PFSK-1 (cell line): ENCODE data around the gene STH.

Experiments used
- FOXP2 ChIP-seq: optimal IDR thresholded peaks from 2 replicates; pipeline ENCODE3; 2011; ENCODE audit warnings: borderline replicate concordance, control low read depth, inconsistent platforms; ENCODE audit not compliant: insufficient read depth; ENCODE audit errors: extremely low read length, extremely low read depth
- POLR2AphosphoS5 ChIP-seq: IDR thresholded peaks from 2 replicates; pipeline ENCODE4 v1.6.1; 2012; ENCODE audit warnings: low read depth, mild to moderate bottlenecking, control low read depth, low read length, moderate library complexity
- REST ChIP-seq, 2 experiments: IDR thresholded peaks; 2 replicates each; pipeline versions ENCODE4 v1.6.1 to v1.8.0; 2011 to 2012; ENCODE audit warnings: low read depth in 2 of 2, low read length in 2 of 2, control low read depth in 1 of 2, inconsistent platforms in 1 of 2, mild to moderate bottlenecking in 1 of 2, moderate library complexity in 1 of 2; ENCODE audit not compliant: insufficient read depth in 1 of 2
- SIN3A ChIP-seq: IDR thresholded peaks from 2 replicates; pipeline ENCODE4 v1.6.1; 2012; ENCODE audit warnings: mild to moderate bottlenecking, low read length, moderate library complexity, borderline replicate concordance; ENCODE audit not compliant: insufficient read depth
- TAF1 ChIP-seq: IDR thresholded peaks from 2 replicates; pipeline ENCODE4 v1.6.1; 2012; ENCODE audit warnings: low read length, control low read depth, borderline replicate concordance; ENCODE audit not compliant: insufficient read depth

Gene STH

GRCh38 chr17:45993962-45994627 is 5.0 kb upstream of the STH start:
- TF ChIP-seq SIN3A, result no peak
- TF ChIP-seq POLR2AphosphoS5, result no peak
- no peak for TF ChIP-seq REST (IDR thresholded peaks at IDR 0.05; ENCODE audit: insufficient read depth in 1 of 2, low read depth in 2 of 2, low read length in 2 of 2)
- TF ChIP-seq TAF1, result no peak
- no peak for TF ChIP-seq FOXP2

DNA sequence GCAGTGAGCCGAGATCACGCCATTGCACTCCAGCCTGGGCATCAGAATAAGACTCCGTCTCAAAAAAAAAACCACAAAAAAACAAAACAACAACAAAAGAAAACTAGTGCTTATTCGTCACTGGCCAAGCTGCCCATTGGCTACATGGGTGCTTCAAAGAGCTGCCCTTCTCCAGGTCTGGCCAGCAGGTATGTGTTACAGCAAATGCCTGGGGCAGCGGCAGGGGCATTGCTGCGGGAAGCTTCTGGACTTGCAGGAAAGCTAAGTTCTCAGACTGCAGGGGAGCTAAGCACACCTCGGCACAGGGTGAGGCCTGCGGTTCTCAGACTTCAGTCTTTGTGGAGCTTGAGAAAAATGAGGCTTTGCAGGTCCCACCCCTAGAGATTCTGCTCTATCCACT is 4.1 kb upstream of the STH start:
- TF ChIP-seq REST (IDR thresholded peaks at IDR 0.05; ENCODE audit: insufficient read depth in 1 of 2, low read depth in 2 of 2, low read length in 2 of 2) (no peak), SIN3A (no peak)

DNA sequence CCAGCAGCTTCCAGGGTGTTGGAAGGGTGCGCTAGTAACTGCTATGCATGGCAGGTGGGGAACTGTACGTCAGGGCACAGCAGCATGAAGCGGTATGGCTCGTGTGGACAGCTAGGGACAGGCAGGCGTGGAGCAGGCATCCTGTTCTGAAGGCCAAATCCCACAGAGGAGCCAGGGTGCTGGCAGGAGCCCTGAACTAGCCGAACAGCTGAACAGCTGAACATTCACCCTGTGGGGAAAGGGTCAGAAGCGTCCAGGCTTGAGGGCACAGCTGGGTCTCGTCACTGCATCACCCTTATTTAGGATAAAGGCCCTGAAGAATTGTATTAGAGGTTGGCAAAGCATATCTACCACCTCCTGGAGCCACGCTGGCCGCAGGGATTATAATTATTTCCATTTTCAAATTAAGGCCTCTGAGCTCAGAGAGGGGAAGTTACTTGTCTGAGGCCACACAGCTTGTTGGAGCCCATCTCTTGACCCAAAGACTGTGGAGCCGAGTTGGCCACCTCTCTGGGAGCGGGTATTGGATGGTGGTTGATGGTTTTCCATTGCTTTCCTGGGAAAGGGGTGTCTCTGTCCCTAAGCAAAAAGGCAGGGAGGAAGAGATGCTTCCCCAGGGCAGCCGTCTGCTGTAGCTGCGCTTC is 3.3 kb upstream of the STH start:
- TF ChIP-seq REST (IDR thresholded peaks at IDR 0.05; ENCODE audit: insufficient read depth in 1 of 2, low read depth in 2 of 2, low read length in 2 of 2) (no peak), TAF1 (no peak), POLR2AphosphoS5 (no peak), FOXP2 (no peak), SIN3A (no peak)

- TF ChIP-seq POLR2AphosphoS5, result no peak
- TF ChIP-seq SIN3A, result no peak
- no peak for TF ChIP-seq REST (IDR thresholded peaks at IDR 0.05; ENCODE audit: insufficient read depth in 1 of 2, low read depth in 2 of 2, low read length in 2 of 2)
- no peak for TF ChIP-seq FOXP2
- TF ChIP-seq TAF1, result no peak
These were observed 2.6 kb upstream of the STH start for GRCh38 chr17:45996282-45996937.
